H9 (cell line): Measurements from ENCODE around the gene SQOR. TPM values are rescaled to one million over a fixed set of nuclear protein-coding genes. Genes with fewer than 3 reads are reported as not detected.

Experiments
- DNase-seq: peaks from one replicate; pipeline ENCODE4 v3.0.0-alpha.2; 2017
- H2AFZ ChIP-seq: one replicate; pipeline ENCODE4 v1.6.1; 2013; ENCODE audit warnings: mild to moderate bottlenecking, low read length, control low read depth, moderate library complexity
- H2AK5ac ChIP-seq: 2 replicates; pipeline ENCODE4 v1.6.1; 2013; ENCODE audit warnings: low read length, control low read depth, mixed read lengths; ENCODE audit not compliant: insufficient read length
- H2BK120ac ChIP-seq: one replicate; pipeline ENCODE4 v1.6.1; 2013; ENCODE audit warnings: low read depth, mild to moderate bottlenecking, low read length, control low read depth, inconsistent platforms; ENCODE audit not compliant: poor library complexity, severe bottlenecking
- H2BK12ac ChIP-seq: 2 replicates; pipeline ENCODE4 v1.6.1; 2013; ENCODE audit warnings: low read length, control low read depth, mixed read lengths, low read depth; ENCODE audit not compliant: insufficient read length
- H2BK15ac ChIP-seq: 2 replicates; pipeline ENCODE4 v1.6.1; 2013; ENCODE audit warnings: low read depth, low read length, control low read depth
- H2BK20ac ChIP-seq: one replicate; pipeline ENCODE4 v1.6.1; 2013; ENCODE audit warnings: low read depth, mild to moderate bottlenecking, low read length, control low read depth, inconsistent platforms; ENCODE audit not compliant: poor library complexity, severe bottlenecking
- H2BK5ac ChIP-seq: 2 replicates; pipeline ENCODE4 v1.6.1; 2013; ENCODE audit warnings: low read length, control low read depth, mixed read lengths; ENCODE audit not compliant: insufficient read length
- H3K14ac ChIP-seq: 2 replicates; pipeline ENCODE4 v1.6.1; 2013; ENCODE audit warnings: low read length, control low read depth; ENCODE audit not compliant: insufficient read depth
- H3K18ac ChIP-seq: 2 replicates; pipeline ENCODE4 v1.6.1; 2013; ENCODE audit warnings: low read depth, mild to moderate bottlenecking, mixed read lengths, low read length, control low read depth; ENCODE audit not compliant: insufficient read length
- H3K23ac ChIP-seq: 2 replicates; pipeline ENCODE4 v1.6.1; 2013; ENCODE audit warnings: low read length, control low read depth, mixed read lengths, low read depth; ENCODE audit not compliant: insufficient read length
- H3K23me2 ChIP-seq: 2 replicates; pipeline ENCODE4 v1.6.1; 2013; ENCODE audit warnings: low read depth, mild to moderate bottlenecking, mixed read lengths, low read length, control low read depth; ENCODE audit not compliant: insufficient read length, poor library complexity, severe bottlenecking
- H3K27ac ChIP-seq: 2 replicates; pipeline ENCODE4 v1.5.1; 2013; ENCODE audit warnings: low read length, control low read depth, mixed read lengths, low read depth; ENCODE audit not compliant: insufficient read length
- H3K27me3 ChIP-seq: 2 replicates; pipeline ENCODE4 v1.6.1; 2013; ENCODE audit warnings: low read length, control low read depth, inconsistent platforms; ENCODE audit not compliant: insufficient read depth
- H3K4ac ChIP-seq: 2 replicates; pipeline ENCODE4 v1.6.1; 2013; ENCODE audit warnings: low read depth, mild to moderate bottlenecking, control low read depth, inconsistent platforms, low read length, moderate library complexity
- H3K4me1 ChIP-seq: 2 replicates; pipeline ENCODE4 v1.6.1; 2013; ENCODE audit warnings: low read length, control low read depth, inconsistent platforms; ENCODE audit not compliant: insufficient read depth
- H3K4me2 ChIP-seq: 2 replicates; pipeline ENCODE4 v1.6.1; 2013; ENCODE audit warnings: low read length, control low read depth, mixed read lengths; ENCODE audit not compliant: insufficient read length, insufficient read depth
- H3K56ac ChIP-seq: 2 replicates; pipeline ENCODE4 v1.6.1; 2013; ENCODE audit warnings: low read depth, mild to moderate bottlenecking, mixed read lengths, low read length, control low read depth; ENCODE audit not compliant: insufficient read length
- H3K79me1 ChIP-seq: 2 replicates; pipeline ENCODE4 v1.6.1; 2013; ENCODE audit warnings: low read depth, mild to moderate bottlenecking, moderate library complexity, low read length, control low read depth, inconsistent platforms; ENCODE audit not compliant: insufficient read depth, poor library complexity, severe bottlenecking
- H3K79me2 ChIP-seq: 2 replicates; pipeline ENCODE4 v1.6.1; 2013; ENCODE audit warnings: low read length, control low read depth, inconsistent platforms; ENCODE audit not compliant: insufficient read depth
- H3K9ac ChIP-seq: 2 replicates; pipeline ENCODE4 v1.6.1; 2013; ENCODE audit warnings: low read length, control low read depth, mixed read lengths; ENCODE audit not compliant: insufficient read length; ENCODE audit errors: extremely low read depth
- H3K9me3 ChIP-seq: one replicate; pipeline ENCODE4 v1.6.1; 2013; ENCODE audit warnings: low read depth, low read length, inconsistent platforms; ENCODE audit not compliant: control insufficient read depth
- H3T11ph ChIP-seq: one replicate; pipeline ENCODE4 v1.6.1; 2013; ENCODE audit warnings: mild to moderate bottlenecking, low read length, control low read depth, inconsistent platforms
- H4K20me1 ChIP-seq: one replicate; pipeline ENCODE4 v1.6.1; 2013; ENCODE audit not compliant: control insufficient read depth, insufficient read length, insufficient read depth
- H4K5ac ChIP-seq: 2 replicates; pipeline ENCODE4 v1.6.1; 2013; ENCODE audit warnings: low read depth, mild to moderate bottlenecking, mixed read lengths, low read length, control low read depth; ENCODE audit not compliant: insufficient read length
- H4K8ac ChIP-seq: replicated peaks from 2 replicates; pipeline ENCODE4 v1.6.1; 2013; ENCODE audit warnings: low read length, control low read depth, mixed read lengths, low read depth; ENCODE audit not compliant: insufficient read length
- H4K91ac ChIP-seq: 2 replicates; pipeline ENCODE4 v1.6.1; 2013; ENCODE audit warnings: low read depth, mild to moderate bottlenecking, moderate library complexity, mixed read lengths, low read length, control low read depth; ENCODE audit not compliant: insufficient read length
- H3K27ac Mint-ChIP-seq, 3 experiments: 2 replicates in 2 of 3; 3 replicates in 1 of 3; pipeline ENCODE4 v1.8.0; 2020 to 2021; ENCODE audit warnings: mixed read lengths in 3 of 3, mild to moderate bottlenecking in 1 of 3, moderate library complexity in 1 of 3
- H3K27me3 Mint-ChIP-seq: 2 replicates; pipeline ENCODE4 v1.8.0; 2021; ENCODE audit warnings: low read depth, mild to moderate bottlenecking, moderate library complexity, mixed read lengths
- H3K36me3 Mint-ChIP-seq, 3 experiments: 2 replicates in 2 of 3; 3 replicates in 1 of 3; pipeline ENCODE4 v1.8.0; 2020 to 2021; ENCODE audit warnings: low read depth in 3 of 3, mixed read lengths in 3 of 3; ENCODE audit not compliant: insufficient read depth in 1 of 3
- H3K4me1 Mint-ChIP-seq, 2 experiments: 2 replicates each; pipeline ENCODE4 v1.8.0; 2020; ENCODE audit warnings: mixed read lengths in 2 of 2
- H3K4me3 Mint-ChIP-seq, 2 experiments: 2 replicates in 1 of 2; 3 replicates in 1 of 2; pipeline ENCODE4 v1.8.0; 2020 to 2021; ENCODE audit warnings: mild to moderate bottlenecking in 2 of 2, mixed read lengths in 2 of 2, moderate library complexity in 1 of 2
- H3K9me3 Mint-ChIP-seq, 2 experiments: 2 replicates in 1 of 2; 3 replicates in 1 of 2; pipeline ENCODE4 v1.8.0; 2020; ENCODE audit warnings: mild to moderate bottlenecking in 2 of 2, mixed read lengths in 2 of 2, moderate library complexity in 1 of 2
- CTCF ChIP-seq: fragments of 200-600 bp; sonication (generic); conservative IDR thresholded peaks from 3 replicates; pipeline ENCODE4 v1.8.0; 2021; ENCODE audit warnings: antibody characterized with exemption, mild to moderate bottlenecking
- WGBS: extraction: QIAGEN DNeasy Blood & Tissue Kit; methylation state at CpG from one replicate; pipeline ENCODE4 v1.1.7; 2013; ENCODE audit warnings: missing lambda C conversion rate, low lambda C conversion rate, mixed read lengths; ENCODE audit not compliant: insufficient read length; ENCODE audit errors: extremely low coverage; 5-methylcytosine and 5-hydroxymethylcytosine counted together
- total RNA-seq: library from RNA; stranded (reverse); gene quantifications from 2 replicates; pipeline ENCODE4 v1.2.1, GENCODE V29; 2021

SQOR gene
- total RNA-seq, 1 experiment from 2014 or later, result 0.17 TPM

DNA sequence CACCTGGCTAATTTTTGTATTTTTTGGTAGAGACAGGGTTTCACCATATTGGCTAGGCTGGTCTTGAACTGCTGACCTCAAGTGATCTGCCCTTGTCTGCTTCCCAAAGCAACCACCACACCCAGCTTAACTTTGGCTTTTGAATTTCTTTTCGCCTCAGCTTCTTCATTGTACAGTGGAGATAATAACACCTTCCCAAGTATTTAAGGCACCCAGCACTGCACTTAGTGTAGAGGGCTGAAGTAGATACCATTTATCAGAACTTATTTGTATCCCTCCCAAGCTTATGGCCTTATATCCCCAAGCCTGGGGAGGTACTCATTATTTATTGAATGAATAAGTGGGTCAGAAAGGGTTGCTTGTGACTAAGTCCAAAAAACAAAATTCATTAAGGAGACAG lies 2.3 kb downstream of the SQOR start:
- no peak overlapping the region for H3K14ac ChIP-seq
- H2BK15ac ChIP-seq, result no peak overlapping the region
- peaks cover 5% of the 10 kb centered on the region in 2 experiments for H3K4me1 Mint-ChIP-seq
- H3T11ph ChIP-seq, result no peak overlapping the region
- DNase-seq, result no peak
- no peak overlapping the region for H3K4me2 ChIP-seq
- H3K23ac ChIP-seq, result no peak overlapping the region
- no peak overlapping the region for H3K27ac ChIP-seq
- H2BK5ac ChIP-seq, result no peak overlapping the region
- no peak overlapping the region for H2AFZ ChIP-seq
- no peak overlapping the region for H3K9ac ChIP-seq
- TF ChIP-seq CTCF, result no peak
- no peaks in the 10 kb centered on the region for H3K4me1 ChIP-seq
- no peaks in the 10 kb centered on the region for H4K20me1 ChIP-seq
- no peak overlapping the region for H3K4me3 Mint-ChIP-seq
- H3K18ac ChIP-seq, result no peak overlapping the region
- H3K27me3 Mint-ChIP-seq, result peaks cover 92% of the 10 kb centered on the region
- no peaks in the 10 kb centered on the region for H3K9me3 Mint-ChIP-seq
- H3K79me2 ChIP-seq, result no peaks in the 10 kb centered on the region
- no peak overlapping the region for H4K8ac ChIP-seq
- no peak overlapping the region for H4K5ac ChIP-seq
- no peak overlapping the region for H2BK12ac ChIP-seq
- no peak overlapping the region for H3K27ac Mint-ChIP-seq
- H2BK120ac ChIP-seq, result no peak overlapping the region
- no CpG with 5 or more reads among the region's 1 CpG for WGBS
- no peak overlapping the region for H2BK20ac ChIP-seq
- no peaks in the 10 kb centered on the region for H3K9me3 ChIP-seq
- no peak overlapping the region for H3K4ac ChIP-seq
- no peaks in the 10 kb centered on the region for H3K36me3 Mint-ChIP-seq
- no peak overlapping the region for H2AK5ac ChIP-seq
- no peaks in the 10 kb centered on the region for H3K79me1 ChIP-seq
- H3K56ac ChIP-seq, result no peak overlapping the region
- H3K27me3 ChIP-seq, result peaks cover 8% of the 10 kb centered on the region; the same call in 1 of the 2 replicates
- no peak overlapping the region for H4K91ac ChIP-seq
- H3K23me2 ChIP-seq, result peaks cover 11% of the 10 kb centered on the region
